OCI-LY1 (cell line): ENCODE results near the gene GORASP1.

Experiments
- H2AFZ ChIP-seq: fragments of 200-600 bp; sonication (generic), shearing (Covaris generic); 2 replicates; pipeline ENCODE4 v1.6.0; 2014; ENCODE audit warnings: antibody characterized with exemption, mild to moderate bottlenecking, low read length
- H3F3A ChIP-seq: fragments of 200-600 bp; sonication (generic), shearing (Covaris generic); 2 replicates; pipeline ENCODE4 v1.6.0; 2014; ENCODE audit warnings: mild to moderate bottlenecking, antibody characterized with exemption, low read length, moderate library complexity; ENCODE audit not compliant: insufficient read depth
- H3K27ac ChIP-seq: fragments of 200-600 bp; sonication (generic); 2 replicates; pipeline ENCODE4 v1.5.1; 2014; ENCODE audit warnings: low read length, mixed run types, mild to moderate bottlenecking, low read depth; ENCODE audit not compliant: poor library complexity, severe bottlenecking
- H3K27me3 ChIP-seq: fragments of 200-600 bp; sonication (generic); 2 replicates; pipeline ENCODE4 v1.6.0; 2014; ENCODE audit warnings: antibody characterized with exemption, mild to moderate bottlenecking, low read length, moderate library complexity; ENCODE audit not compliant: insufficient read depth
- H3K36me3 ChIP-seq: fragments of 200-600 bp; sonication (generic); 2 replicates; pipeline ENCODE4 v1.6.1; 2014; ENCODE audit warnings: mild to moderate bottlenecking, antibody characterized with exemption, low read length, moderate library complexity, mixed read lengths; ENCODE audit not compliant: insufficient read depth
- H3K4me1 ChIP-seq: fragments of 200-600 bp; sonication (generic); 2 replicates; pipeline ENCODE4 v1.5.1; 2014; ENCODE audit warnings: mild to moderate bottlenecking, low read length, moderate library complexity; ENCODE audit not compliant: insufficient read depth, severe bottlenecking
- H3K4me2 ChIP-seq: fragments of 200-600 bp; sonication (generic), shearing (Covaris generic); 2 replicates; pipeline ENCODE4 v1.6.1; 2014; ENCODE audit warnings: low read length
- H3K4me3 ChIP-seq: fragments of 200-600 bp; sonication (generic); 2 replicates; pipeline ENCODE4 v1.5.1; 2014; ENCODE audit warnings: low read length, low read depth, mild to moderate bottlenecking, mixed read lengths; ENCODE audit not compliant: poor library complexity, severe bottlenecking
- H3K79me2 ChIP-seq: fragments of 200-600 bp; shearing (Covaris generic); 2 replicates; pipeline ENCODE4 v1.6.1; 2016; ENCODE audit warnings: mixed run types, low read length, mixed read lengths; ENCODE audit not compliant: insufficient read depth
- H3K9ac ChIP-seq: fragments of 200-600 bp; sonication (generic), shearing (Covaris generic); 2 replicates; pipeline ENCODE4 v1.6.1; 2014; ENCODE audit warnings: mild to moderate bottlenecking, low read length, mixed read lengths
- H3K9me2 ChIP-seq: fragments of 200-600 bp; sonication (generic), shearing (Covaris generic); 2 replicates; pipeline ENCODE4 v1.6.1; 2014; ENCODE audit warnings: low read depth, mild to moderate bottlenecking, low read length, mixed read lengths
- H3K9me3 ChIP-seq: fragments of 200-600 bp; shearing (Covaris generic); 2 replicates; pipeline ENCODE4 v1.6.1; 2014; ENCODE audit warnings: low read length, mixed read lengths
- H4K20me1 ChIP-seq: fragments of 200-600 bp; sonication (generic), shearing (Covaris generic); 2 replicates; pipeline ENCODE4 v1.6.0; 2016; ENCODE audit warnings: mild to moderate bottlenecking, low read length; ENCODE audit not compliant: insufficient read depth
- CTCF ChIP-seq: fragments of 200-600 bp; sonication (generic), shearing (Covaris generic); IDR thresholded peaks from 2 replicates; pipeline ENCODE4 v1.5.1; 2017; ENCODE audit warnings: mild to moderate bottlenecking, antibody characterized with exemption, low read length, moderate library complexity, mixed read lengths
- EZH2 ChIP-seq: fragments of 200-600 bp; sonication (generic), shearing (Covaris generic); IDR thresholded peaks from 2 replicates; pipeline ENCODE4 v1.8.0; 2017; ENCODE audit warnings: borderline replicate concordance, mixed run types, mild to moderate bottlenecking, antibody characterized with exemption, low read length, moderate library complexity, mixed read lengths

GORASP1 gene

GRCh38 chr3:39094851-39095677 lies 12.4 kb downstream of the GORASP1 start:
- no peak overlapping the region for H3K9ac ChIP-seq
- no peaks in the 10 kb centered on the region for H3K27me3 ChIP-seq
- H3K79me2 ChIP-seq, result no peaks in the 10 kb centered on the region
- H2AFZ ChIP-seq, result no peak overlapping the region
- no peaks in the 10 kb centered on the region for H3K9me2 ChIP-seq
- no peaks in the 10 kb centered on the region for H3F3A ChIP-seq
- H3K36me3 ChIP-seq, result peaks cover 84% of the 10 kb centered on the region
- no peaks in the 10 kb centered on the region for H3K4me1 ChIP-seq
- H4K20me1 ChIP-seq, result no peaks in the 10 kb centered on the region
- no peak overlapping the region for H3K4me3 ChIP-seq
- no peak overlapping the region for H3K4me2 ChIP-seq
- TF ChIP-seq CTCF, result no peak
- no peak for TF ChIP-seq EZH2
- no peak overlapping the region for H3K27ac ChIP-seq
- H3K9me3 ChIP-seq, result no peaks in the 10 kb centered on the region

GRCh38 chr3:39090922-39091321 lies 16.5 kb downstream of the GORASP1 start:
- H3K9me3 ChIP-seq, result no peaks in the 10 kb centered on the region
- H3K4me2 ChIP-seq, result no peak overlapping the region
- H3K4me3 ChIP-seq, result no peak overlapping the region
- H3K27ac ChIP-seq, result no peak overlapping the region
- peaks cover 10% of the 10 kb centered on the region for H3K4me1 ChIP-seq
- no peaks in the 10 kb centered on the region for H3F3A ChIP-seq
- no peaks in the 10 kb centered on the region for H4K20me1 ChIP-seq
- H2AFZ ChIP-seq, result no peak overlapping the region
- no peaks in the 10 kb centered on the region for H3K79me2 ChIP-seq
- H3K27me3 ChIP-seq, result no peaks in the 10 kb centered on the region
- peaks cover 77% of the 10 kb centered on the region for H3K36me3 ChIP-seq
- no peak for TF ChIP-seq EZH2
- TF ChIP-seq CTCF, result no peak
- no peaks in the 10 kb centered on the region for H3K9me2 ChIP-seq
- no peak overlapping the region for H3K9ac ChIP-seq

- H3K4me2 ChIP-seq, result no peak overlapping the region
- no peaks in the 10 kb centered on the region for H3K9me3 ChIP-seq
- H3K9ac ChIP-seq, result no peak overlapping the region
- no peaks in the 10 kb centered on the region for H3K9me2 ChIP-seq
- no peaks in the 10 kb centered on the region for H3K79me2 ChIP-seq
- TF ChIP-seq EZH2 (no peak), CTCF (no peak)
- peaks cover 67% of the 10 kb centered on the region for H3K36me3 ChIP-seq
- H4K20me1 ChIP-seq, result no peaks in the 10 kb centered on the region
- no peak overlapping the region for H3K4me3 ChIP-seq
- H3F3A ChIP-seq, result no peaks in the 10 kb centered on the region
- H3K4me1 ChIP-seq, result peaks cover 18% of the 10 kb centered on the region
- no peak overlapping the region for H3K27ac ChIP-seq
- no peaks in the 10 kb centered on the region for H3K27me3 ChIP-seq
- no peak overlapping the region for H2AFZ ChIP-seq
These were observed 18.5 kb downstream of the GORASP1 start for GRCh38 chr3:39088889-39089288.
